Astrocyte (in vitro differentiated cells and primary cell): ENCODE results near the gene DDX21.

Experiments
- CTCF ChIP-seq: IDR thresholded peaks from 2 replicates; pipeline ENCODE4 v1.5.1; 2011; ENCODE audit warnings: low read depth, mild to moderate bottlenecking, inconsistent platforms, low read length, moderate library complexity; ENCODE audit not compliant: insufficient read depth
- EZH2 ChIP-seq: IDR thresholded peaks from 2 replicates; pipeline ENCODE4 v1.6.1; 2012; ENCODE audit warnings: mild to moderate bottlenecking, low read length, inconsistent platforms; ENCODE audit not compliant: insufficient read depth

- TF ChIP-seq CTCF (peak; percentile 54), EZH2 (no peak)
Observed at GRCh38 chr10:68988530-68989316, 32.8 kb downstream of the DDX21 start, which contains the start of gene KIFBP.
